GM19239 (cell line): ENCODE measurements around the gene CCL13.
"Not testable (repeated sequence)": the region's sequence is repeated elsewhere in the genome, so short reads cannot be mapped to it uniquely, and the experiment has no call there.

Experiments
- DNase-seq: peaks from one replicate; pipeline ENCODE4 v3.0.0; 2011; ENCODE audit warnings: low spot score; ENCODE audit not compliant: insufficient read length
- FAIRE-seq: peaks from 2 replicates; lab custom pipeline; 2011; peaks lifted over from hg19 to GRCh38; lab: Jason Lieb, UNC

Gene CCL13

GRCh38 chr17:34356194-34356593 is at the start of gene CCL13:
Gene CCL13, plus strand, starts transcription at chr17:34356480. Its CDS starts 47 bp downstream, at chr17:34356527.
- DNase-seq, result no peak
- FAIRE-seq, result no peak

- no peak for FAIRE-seq
Measured at GRCh38 chr17:34307110-34307509, 49.2 kb upstream of the CCL13 start.

GRCh38 chr17:34308371-34308770 is 47.9 kb upstream of the CCL13 start:
- DNase-seq, result no peak
- no peak for FAIRE-seq

More at GRCh38 chr17:34307110-34307509, 49.2 kb upstream of the CCL13 start:
- no peak for DNase-seq

- no peak for FAIRE-seq
- DNase-seq, result no peak
Measured at GRCh38 chr17:34311291-34311690, 45.0 kb upstream of the CCL13 start.

GRCh38 chr17:34312080-34312479 is 44.2 kb upstream of the CCL13 start:
- FAIRE-seq (no peak), DNase-seq (no peak)

- DNase-seq (no peak), FAIRE-seq (no peak)
Measured at GRCh38 chr17:34313164-34313563, 43.1 kb upstream of the CCL13 start.

- no peak for DNase-seq
- FAIRE-seq, result peak; percentile 76
Measured at GRCh38 chr17:34314279-34314678, 42.0 kb upstream of the CCL13 start.

- DNase-seq (no peak), FAIRE-seq (no peak)
Measured at GRCh38 chr17:34318474-34318873, 37.8 kb upstream of the CCL13 start.

GRCh38 chr17:34319039-34319483 is 37.2 kb upstream of the CCL13 start, which contains the start of gene CCL8:
Gene CCL8, plus strand, starts transcription at chr17:34319435. Its CDS starts 67 bp downstream, at chr17:34319502.
- no peak for FAIRE-seq

GRCh38 chr17:34321964-34322363 is 34.3 kb upstream of the CCL13 start:
- no peak for FAIRE-seq

More at GRCh38 chr17:34319039-34319483, 37.2 kb upstream of the CCL13 start, which contains the start of gene CCL8:
- no peak for DNase-seq

GRCh38 chr17:34327580-34327979 is 28.7 kb upstream of the CCL13 start:
- FAIRE-seq, DNase-seq: not testable (repeated sequence)

More at GRCh38 chr17:34321964-34322363, 34.3 kb upstream of the CCL13 start:
- no peak for DNase-seq

GRCh38 chr17:34337701-34338100 is 18.6 kb upstream of the CCL13 start:
- FAIRE-seq (no peak), DNase-seq (no peak)

- FAIRE-seq (no peak), DNase-seq (no peak)
Measured at GRCh38 chr17:34339138-34339770, 17.0 kb upstream of the CCL13 start.

GRCh38 chr17:34341916-34342315 is 14.4 kb upstream of the CCL13 start:
- FAIRE-seq (no peak), DNase-seq (no peak)

- FAIRE-seq, result no peak
- DNase-seq, result no peak
Measured at GRCh38 chr17:34347063-34347462, 9.2 kb upstream of the CCL13 start.

- no peak for FAIRE-seq
- DNase-seq, result no peak
Measured at GRCh38 chr17:34349751-34350150, 6.5 kb upstream of the CCL13 start.

- no peak for DNase-seq
- FAIRE-seq, result no peak
Measured at GRCh38 chr17:34351096-34351495, 5.2 kb upstream of the CCL13 start.

GRCh38 chr17:34352191-34352590 is 4.1 kb upstream of the CCL13 start:
- DNase-seq (no peak), FAIRE-seq (no peak)

- FAIRE-seq (no peak), DNase-seq (no peak)
Measured at GRCh38 chr17:34354637-34355036, 1.6 kb upstream of the CCL13 start.

- DNase-seq, result no peak
- FAIRE-seq, result no peak
Measured at GRCh38 chr17:34357398-34357797, 1.1 kb downstream of the CCL13 start.

- no peak for FAIRE-seq
- DNase-seq, result no peak
Measured at GRCh38 chr17:34358631-34359030, 2.4 kb downstream of the CCL13 start.
